HL-60 (cell line): ENCODE results near the gene SMAD9.

ENCODE experiments used
- DNase-seq, 2 experiments: peaks; one replicate each; pipeline ENCODE4 v3.0.0-alpha.2; 2010 to 2020; ENCODE audit warnings: low read depth in 1 of 2, low spot score in 1 of 2
- H3K27ac ChIP-seq: fragments of 250-450 bp; sonication (Bioruptor Pico); replicated peaks from 2 replicates; pipeline ENCODE4 v1.5.1; 2020; ENCODE audit warnings: mild to moderate bottlenecking, moderate library complexity
- H3K27me3 ChIP-seq: fragments of 250-450 bp; sonication (Bioruptor Pico); 2 replicates; pipeline ENCODE4 v1.5.1; 2021; ENCODE audit warnings: mild to moderate bottlenecking, moderate library complexity; ENCODE audit not compliant: insufficient read depth, poor library complexity, severe bottlenecking
- H3K4me3 ChIP-seq: replicated peaks from 2 replicates; pipeline ENCODE4 v1.5.1; 2011; ENCODE audit warnings: mild to moderate bottlenecking, control low read depth, low read length; ENCODE audit not compliant: insufficient read depth
- GABPA ChIP-seq: IDR thresholded peaks from 2 replicates; pipeline ENCODE4 v1.6.1; 2012; ENCODE audit warnings: low read depth
- POLR2AphosphoS5 ChIP-seq: IDR thresholded peaks from 2 replicates; pipeline ENCODE4 v1.6.1; 2012; ENCODE audit warnings: low read depth
- SPI1 ChIP-seq: IDR thresholded peaks from 2 replicates; pipeline ENCODE4 v1.6.1; 2012; ENCODE audit warnings: low read depth, mild to moderate bottlenecking, borderline replicate concordance
- TF ChIP-seq, protein P1 (sequence below): IDR thresholded peaks from 2 replicates; pipeline ENCODE4 v1.6.1; 2012; ENCODE audit warnings: low read depth; ENCODE audit not compliant: insufficient replicate concordance
- TF ChIP-seq, protein P2 (sequence below): IDR thresholded peaks from one replicate; pipeline ENCODE4 v1.5.1; 2011; ENCODE audit warnings: low read length, control low read depth, inconsistent platforms; ENCODE audit not compliant: insufficient read depth

The SMAD9 gene

DNA sequence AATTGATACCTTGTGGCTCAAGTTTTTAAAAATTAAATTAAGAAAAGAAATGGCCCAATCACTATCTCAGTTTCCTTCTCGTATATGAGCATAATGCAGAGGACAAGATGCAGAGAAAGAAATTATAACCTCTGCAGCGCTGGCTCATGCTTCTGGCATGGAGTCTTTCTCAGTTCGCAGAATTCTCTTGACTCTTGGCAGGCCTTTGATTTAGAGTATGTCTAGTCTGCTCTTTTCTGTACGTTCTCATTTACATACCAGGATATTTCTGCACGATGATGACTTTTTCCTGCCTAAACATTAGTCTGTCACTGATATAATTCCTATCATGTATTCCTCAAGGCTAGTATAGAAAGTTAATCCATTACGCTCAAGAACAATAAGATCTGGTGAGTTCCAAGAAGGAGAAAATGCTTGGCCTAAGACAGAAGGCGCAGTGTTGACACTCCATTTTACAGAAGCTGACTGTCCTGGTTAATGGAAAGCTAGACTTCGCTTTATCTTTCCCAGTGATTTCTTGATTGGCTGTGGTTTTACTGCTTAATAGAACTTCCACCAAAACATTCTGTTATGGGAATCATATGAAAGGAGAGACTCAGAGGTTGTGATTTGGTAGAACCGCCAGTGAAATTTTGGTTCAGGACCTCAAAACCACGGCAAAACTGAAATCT lies 1.7 kb upstream of the SMAD9 start:
- TF ChIP-seq, protein P1, sequence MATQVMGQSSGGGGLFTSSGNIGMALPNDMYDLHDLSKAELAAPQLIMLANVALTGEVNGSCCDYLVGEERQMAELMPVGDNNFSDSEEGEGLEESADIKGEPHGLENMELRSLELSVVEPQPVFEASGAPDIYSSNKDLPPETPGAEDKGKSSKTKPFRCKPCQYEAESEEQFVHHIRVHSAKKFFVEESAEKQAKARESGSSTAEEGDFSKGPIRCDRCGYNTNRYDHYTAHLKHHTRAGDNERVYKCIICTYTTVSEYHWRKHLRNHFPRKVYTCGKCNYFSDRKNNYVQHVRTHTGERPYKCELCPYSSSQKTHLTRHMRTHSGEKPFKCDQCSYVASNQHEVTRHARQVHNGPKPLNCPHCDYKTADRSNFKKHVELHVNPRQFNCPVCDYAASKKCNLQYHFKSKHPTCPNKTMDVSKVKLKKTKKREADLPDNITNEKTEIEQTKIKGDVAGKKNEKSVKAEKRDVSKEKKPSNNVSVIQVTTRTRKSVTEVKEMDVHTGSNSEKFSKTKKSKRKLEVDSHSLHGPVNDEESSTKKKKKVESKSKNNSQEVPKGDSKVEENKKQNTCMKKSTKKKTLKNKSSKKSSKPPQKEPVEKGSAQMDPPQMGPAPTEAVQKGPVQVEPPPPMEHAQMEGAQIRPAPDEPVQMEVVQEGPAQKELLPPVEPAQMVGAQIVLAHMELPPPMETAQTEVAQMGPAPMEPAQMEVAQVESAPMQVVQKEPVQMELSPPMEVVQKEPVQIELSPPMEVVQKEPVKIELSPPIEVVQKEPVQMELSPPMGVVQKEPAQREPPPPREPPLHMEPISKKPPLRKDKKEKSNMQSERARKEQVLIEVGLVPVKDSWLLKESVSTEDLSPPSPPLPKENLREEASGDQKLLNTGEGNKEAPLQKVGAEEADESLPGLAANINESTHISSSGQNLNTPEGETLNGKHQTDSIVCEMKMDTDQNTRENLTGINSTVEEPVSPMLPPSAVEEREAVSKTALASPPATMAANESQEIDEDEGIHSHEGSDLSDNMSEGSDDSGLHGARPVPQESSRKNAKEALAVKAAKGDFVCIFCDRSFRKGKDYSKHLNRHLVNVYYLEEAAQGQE, result no peak
- TF ChIP-seq POLR2AphosphoS5 (no peak), SPI1 (no peak), GABPA (no peak)
- TF ChIP-seq, protein P2, sequence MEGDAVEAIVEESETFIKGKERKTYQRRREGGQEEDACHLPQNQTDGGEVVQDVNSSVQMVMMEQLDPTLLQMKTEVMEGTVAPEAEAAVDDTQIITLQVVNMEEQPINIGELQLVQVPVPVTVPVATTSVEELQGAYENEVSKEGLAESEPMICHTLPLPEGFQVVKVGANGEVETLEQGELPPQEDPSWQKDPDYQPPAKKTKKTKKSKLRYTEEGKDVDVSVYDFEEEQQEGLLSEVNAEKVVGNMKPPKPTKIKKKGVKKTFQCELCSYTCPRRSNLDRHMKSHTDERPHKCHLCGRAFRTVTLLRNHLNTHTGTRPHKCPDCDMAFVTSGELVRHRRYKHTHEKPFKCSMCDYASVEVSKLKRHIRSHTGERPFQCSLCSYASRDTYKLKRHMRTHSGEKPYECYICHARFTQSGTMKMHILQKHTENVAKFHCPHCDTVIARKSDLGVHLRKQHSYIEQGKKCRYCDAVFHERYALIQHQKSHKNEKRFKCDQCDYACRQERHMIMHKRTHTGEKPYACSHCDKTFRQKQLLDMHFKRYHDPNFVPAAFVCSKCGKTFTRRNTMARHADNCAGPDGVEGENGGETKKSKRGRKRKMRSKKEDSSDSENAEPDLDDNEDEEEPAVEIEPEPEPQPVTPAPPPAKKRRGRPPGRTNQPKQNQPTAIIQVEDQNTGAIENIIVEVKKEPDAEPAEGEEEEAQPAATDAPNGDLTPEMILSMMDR, result no peak
- H3K27me3 ChIP-seq, result peaks cover 22% of the 10 kb centered on the region
- DNase-seq, result no peak
- H3K4me3 ChIP-seq, result no peak overlapping the region
- no peak overlapping the region for H3K27ac ChIP-seq

DNA sequence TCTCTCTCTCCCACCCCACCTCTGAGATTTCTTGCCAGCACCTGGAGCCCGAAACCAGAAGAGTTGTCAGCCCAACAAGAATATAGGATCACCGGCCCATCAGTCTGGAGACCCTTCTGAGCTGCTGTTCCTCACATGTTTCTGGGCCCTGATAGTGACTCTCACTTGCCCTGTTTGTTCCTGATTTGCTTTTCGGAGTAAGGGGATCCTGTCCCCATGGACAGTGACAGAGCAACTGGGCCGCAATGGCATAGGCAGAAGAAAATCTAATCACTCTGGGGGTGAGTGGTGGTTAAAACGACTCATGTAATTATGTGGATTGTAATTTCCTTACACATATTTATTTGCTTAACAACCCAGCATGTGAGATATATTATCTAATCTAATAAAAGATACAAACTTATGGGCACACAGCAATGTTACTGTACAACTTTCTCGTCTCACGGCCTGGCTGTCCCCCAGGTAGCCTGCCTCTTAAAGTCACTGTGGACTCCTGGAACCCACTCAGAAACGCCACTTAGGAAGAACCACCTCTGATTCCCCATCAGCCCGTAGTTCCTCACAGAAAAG lies 663 bp upstream of the SMAD9 start:
- no peak for DNase-seq
- Histone ChIP-seq H3K27ac (no peak overlapping the region), H3K4me3 (no peak overlapping the region), H3K27me3 (peaks cover 24% of the 10 kb centered on the region)
- TF ChIP-seq, protein P1, result no peak

DNA sequence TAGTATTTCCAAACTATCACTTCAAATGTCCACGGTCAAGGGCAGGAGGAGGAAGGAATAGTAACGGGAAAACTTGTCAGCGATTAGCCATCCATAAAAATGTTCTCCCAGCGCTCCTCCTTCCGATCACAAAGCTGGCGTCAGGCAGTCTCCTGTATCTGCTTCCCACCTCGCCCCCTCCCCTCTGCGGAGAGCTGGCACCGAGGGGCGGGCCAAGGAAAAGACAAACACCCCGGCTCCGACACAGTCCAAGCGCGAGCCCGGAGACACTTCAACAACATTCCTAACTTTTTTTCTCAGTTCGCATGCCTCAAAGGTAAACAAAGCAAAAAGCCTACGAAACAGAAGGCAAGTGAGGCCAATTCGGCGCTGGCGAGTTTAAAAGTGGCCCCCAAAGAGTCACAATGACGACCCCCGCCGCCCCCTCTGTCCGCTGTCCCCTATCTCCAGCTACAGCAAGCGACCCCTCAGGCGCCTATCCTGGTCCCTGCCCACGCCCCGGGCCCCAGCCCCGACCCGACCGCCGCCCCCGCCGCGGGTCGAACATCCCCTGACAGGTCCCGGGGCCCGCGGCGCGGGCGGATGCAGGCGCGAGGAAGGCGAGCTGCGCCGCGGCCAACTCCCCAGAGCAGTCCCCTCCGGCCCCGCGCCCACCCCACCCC lies 736 bp downstream of the SMAD9 start:
- Histone ChIP-seq H3K27me3 (peaks cover 29% of the 10 kb centered on the region), H3K4me3 (peak overlapping the region; percentile 39), H3K27ac (no peak overlapping the region)
- no peak for TF ChIP-seq POLR2AphosphoS5
- no peak for TF ChIP-seq GABPA
- DNase-seq, result no peak

DNA sequence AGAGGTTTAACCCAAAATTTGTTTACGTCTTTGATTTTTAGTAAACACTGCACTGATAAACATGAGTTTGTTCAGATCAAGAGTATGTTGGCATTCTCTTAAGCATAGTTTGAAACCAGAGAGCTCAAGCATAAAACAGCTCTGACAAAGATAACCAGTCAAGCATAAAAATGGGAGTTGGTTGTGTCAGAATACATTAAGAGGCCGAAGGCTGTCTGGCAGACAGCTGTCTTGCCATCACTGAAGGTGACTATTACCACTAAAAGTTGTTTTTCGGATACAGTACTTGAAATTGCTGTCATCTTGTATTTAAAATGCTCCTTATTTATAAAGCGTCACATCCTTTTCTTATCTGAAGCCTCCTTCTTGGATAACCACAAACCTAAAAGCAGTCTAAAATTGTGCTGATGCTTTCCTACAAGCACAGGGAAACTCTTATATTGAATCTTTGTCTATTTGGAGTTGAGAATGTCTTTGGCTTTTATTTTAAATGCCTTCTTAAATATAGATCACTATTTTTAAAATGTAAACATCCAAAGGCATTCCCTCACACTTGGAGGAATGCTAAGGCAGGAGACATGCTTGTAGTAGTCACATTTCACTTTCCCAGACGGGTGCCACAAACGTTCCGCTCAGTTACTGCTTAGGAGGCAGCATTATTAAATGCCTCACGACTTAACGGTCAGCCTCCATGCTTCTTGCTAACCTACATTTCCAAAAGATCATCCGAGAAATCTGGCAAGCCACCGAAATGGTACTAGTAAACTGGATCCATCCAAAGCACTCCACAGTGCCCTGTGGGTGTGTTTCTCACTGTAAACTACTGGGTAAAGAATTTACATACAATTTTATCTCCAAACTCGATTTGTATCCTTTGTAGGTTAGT lies 1.5 kb downstream of the SMAD9 start:
- no peak overlapping the region for H3K27ac ChIP-seq
- DNase-seq, result no peak
- no peak overlapping the region for H3K4me3 ChIP-seq
- H3K27me3 ChIP-seq, result peaks cover 29% of the 10 kb centered on the region
- TF ChIP-seq POLR2AphosphoS5, result no peak
- no peak for TF ChIP-seq GABPA
- no peak for TF ChIP-seq SPI1

DNA sequence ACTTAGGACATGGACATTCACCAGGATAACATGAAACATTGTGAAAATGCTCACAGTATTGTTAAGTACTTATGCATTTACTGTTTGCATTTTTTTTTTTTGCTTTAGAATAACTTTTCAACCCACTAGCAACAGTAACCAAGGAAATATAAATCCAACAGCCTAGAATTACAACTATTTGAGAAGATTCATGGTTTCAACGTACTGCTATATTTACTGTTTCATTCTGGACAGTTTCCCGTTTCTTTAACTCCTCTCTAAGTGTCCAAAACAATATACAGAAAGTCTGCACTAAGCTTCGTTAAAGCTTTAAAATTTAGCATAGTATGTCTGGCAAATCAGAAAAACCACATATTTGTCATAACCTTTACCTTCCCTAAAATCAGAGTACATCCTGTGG lies 2.7 kb downstream of the SMAD9 start:
- H3K27ac ChIP-seq, result no peak overlapping the region
- TF ChIP-seq, protein P2, result no peak
- TF ChIP-seq POLR2AphosphoS5 (no peak), GABPA (no peak), SPI1 (no peak)
- TF ChIP-seq, protein P1, result no peak

More for the DNA sequence above, 2.7 kb downstream of the SMAD9 start:
- DNase-seq, result no peak
- Histone ChIP-seq H3K27me3 (peaks cover 29% of the 10 kb centered on the region), H3K4me3 (no peak overlapping the region)
